SU-DHL-6 (cell line): Measurements from ENCODE around the gene SPNS3.

ENCODE experiments used
- H2AFZ ChIP-seq: fragments of 200-600 bp; sonication (generic); 2 replicates; pipeline ENCODE4 v1.6.1; 2014; ENCODE audit warnings: low read depth, mild to moderate bottlenecking, moderate library complexity, mixed read lengths, antibody characterized with exemption, low read length; ENCODE audit not compliant: severe bottlenecking
- H3F3A ChIP-seq: fragments of 200-600 bp; shearing (Covaris generic); 2 replicates; pipeline ENCODE4 v1.6.0; 2016; ENCODE audit warnings: antibody characterized with exemption, mild to moderate bottlenecking; ENCODE audit not compliant: insufficient read depth
- H3K27ac ChIP-seq: fragments of 200-600 bp; sonication (generic); 2 replicates; pipeline ENCODE4 v1.5.1; 2016; ENCODE audit warnings: low read depth, mild to moderate bottlenecking, low read length, moderate library complexity, mixed read lengths
- H3K27me3 ChIP-seq: fragments of 200-600 bp; sonication (generic), shearing (Covaris generic); 2 replicates; pipeline ENCODE4 v1.6.0; 2014; ENCODE audit warnings: mild to moderate bottlenecking, low read length
- H3K36me3 ChIP-seq: fragments of 200-600 bp; sonication (generic); 2 replicates; pipeline ENCODE4 v1.6.1; 2014; ENCODE audit warnings: mild to moderate bottlenecking, low read length, mixed read lengths
- H3K4me2 ChIP-seq: fragments of 300-600, 200-600 bp; shearing (Covaris generic), sonication (generic); 2 replicates; pipeline ENCODE4 v1.6.0; 2014; ENCODE audit warnings: low read length, low read depth, mild to moderate bottlenecking; ENCODE audit not compliant: poor library complexity, severe bottlenecking
- H3K4me3 ChIP-seq: fragments of 200-600 bp; sonication (generic); 2 replicates; pipeline ENCODE4 v1.5.1; 2014; ENCODE audit warnings: antibody characterized with exemption, low read length, mild to moderate bottlenecking, mixed read lengths; ENCODE audit not compliant: insufficient read depth, poor library complexity, severe bottlenecking
- H3K79me2 ChIP-seq: fragments of 200-600 bp; sonication (generic); 2 replicates; pipeline ENCODE4 v1.6.1; 2014; ENCODE audit warnings: mild to moderate bottlenecking, low read length, moderate library complexity; ENCODE audit not compliant: insufficient read depth
- H3K9ac ChIP-seq: fragments of 200-600 bp; sonication (generic); 2 replicates; pipeline ENCODE4 v1.7.0; 2014; ENCODE audit warnings: mild to moderate bottlenecking, low read length
- H3K9me2 ChIP-seq: fragments of 200-600 bp; sonication (generic); replicated peaks from 2 replicates; pipeline ENCODE4 v1.6.1; 2014; ENCODE audit warnings: low read length; ENCODE audit not compliant: insufficient read depth
- H3K9me3 ChIP-seq: fragments of 200-600 bp; sonication (generic); 2 replicates; pipeline ENCODE4 v1.6.1; 2014; ENCODE audit warnings: low read length, mixed read lengths; ENCODE audit not compliant: insufficient read depth
- H4K20me1 ChIP-seq: fragments of 200-600 bp; sonication (generic); 2 replicates; pipeline ENCODE4 v1.6.1; 2014; ENCODE audit warnings: low read depth, mild to moderate bottlenecking, antibody characterized with exemption, low read length, moderate library complexity, mixed read lengths
- EZH2phosphoT487 ChIP-seq: fragments of 200-600 bp; sonication (generic), shearing (Covaris generic); conservative IDR thresholded peaks from 2 replicates; pipeline ENCODE4 v1.6.1; 2018; ENCODE audit warnings: mild to moderate bottlenecking, antibody characterized with exemption, low read length, moderate library complexity, mixed read lengths
- TF ChIP-seq, protein P1 (sequence below): fragments of 200-600 bp; sonication (generic); IDR thresholded peaks from one replicate; pipeline ENCODE4 v1.5.1; 2017; ENCODE audit warnings: antibody characterized with exemption, mild to moderate bottlenecking, low read length, moderate library complexity; ENCODE audit not compliant: insufficient read depth, poor library complexity, severe bottlenecking

The SPNS3 gene

GRCh38 chr17:4536742-4537411, 103.1 kb downstream of the SPNS3 start:
- peaks cover 7% of the 10 kb centered on the region; the same call in 1 of the 2 replicates for H3F3A ChIP-seq
- H3K4me2 ChIP-seq: no peak overlapping the region
- H3K9me2 ChIP-seq: no peaks in the 10 kb centered on the region
- no peaks in the 10 kb centered on the region for H4K20me1 ChIP-seq
- H3K27me3 ChIP-seq: no peaks in the 10 kb centered on the region
- H3K27ac ChIP-seq: no peak overlapping the region
- H3K9me3 ChIP-seq: no peaks in the 10 kb centered on the region
- H3K4me3 ChIP-seq: no peak overlapping the region
- no peaks in the 10 kb centered on the region for H3K36me3 ChIP-seq
- H3K79me2 ChIP-seq: no peaks in the 10 kb centered on the region
- H3K9ac ChIP-seq: no peak overlapping the region
- no peak overlapping the region for H2AFZ ChIP-seq
- TF ChIP-seq, protein P1, sequence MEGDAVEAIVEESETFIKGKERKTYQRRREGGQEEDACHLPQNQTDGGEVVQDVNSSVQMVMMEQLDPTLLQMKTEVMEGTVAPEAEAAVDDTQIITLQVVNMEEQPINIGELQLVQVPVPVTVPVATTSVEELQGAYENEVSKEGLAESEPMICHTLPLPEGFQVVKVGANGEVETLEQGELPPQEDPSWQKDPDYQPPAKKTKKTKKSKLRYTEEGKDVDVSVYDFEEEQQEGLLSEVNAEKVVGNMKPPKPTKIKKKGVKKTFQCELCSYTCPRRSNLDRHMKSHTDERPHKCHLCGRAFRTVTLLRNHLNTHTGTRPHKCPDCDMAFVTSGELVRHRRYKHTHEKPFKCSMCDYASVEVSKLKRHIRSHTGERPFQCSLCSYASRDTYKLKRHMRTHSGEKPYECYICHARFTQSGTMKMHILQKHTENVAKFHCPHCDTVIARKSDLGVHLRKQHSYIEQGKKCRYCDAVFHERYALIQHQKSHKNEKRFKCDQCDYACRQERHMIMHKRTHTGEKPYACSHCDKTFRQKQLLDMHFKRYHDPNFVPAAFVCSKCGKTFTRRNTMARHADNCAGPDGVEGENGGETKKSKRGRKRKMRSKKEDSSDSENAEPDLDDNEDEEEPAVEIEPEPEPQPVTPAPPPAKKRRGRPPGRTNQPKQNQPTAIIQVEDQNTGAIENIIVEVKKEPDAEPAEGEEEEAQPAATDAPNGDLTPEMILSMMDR: no peak
- TF ChIP-seq EZH2phosphoT487: no peak
